Psoas muscle (tissue), 8 donors: ENCODE data around the gene CAMTA1. TPM values are rescaled to one million over a fixed set of nuclear protein-coding genes. Genes with fewer than 3 reads are reported as not detected.
A peak's percentile ranks its signal among the peaks of the same experiment; 100 is the strongest.

ENCODE experiments used
- ATAC-seq, 4 donors: fragments of 200-7000 bp; cut with Tn5 transposase; one replicate each; pipeline ENCODE4 v1.9.1; 2020; ENCODE audit warnings: moderate library complexity in 3 of 4, mild to moderate bottlenecking in 2 of 4
- DNase-seq, 2 donors: peaks; one replicate each; pipeline ENCODE4 v3.0.0-alpha.2; 2020
- H3K27ac ChIP-seq: fragments of 200-600 bp; one replicate; pipeline ENCODE4 v1.8.0; 2022
- H3K27me3 ChIP-seq, 3 donors: fragments of 200-600 bp in 1 of 3; one replicate each; pipeline versions ENCODE4 v1.6.1 to v1.8.0; 2013 to 2022; ENCODE audit warnings: low read length in 2 of 3, mild to moderate bottlenecking in 2 of 3, moderate library complexity in 1 of 3; ENCODE audit not compliant: insufficient read depth in 3 of 3
- H3K36me3 ChIP-seq, 2 donors: fragments of 200-600 bp in 1 of 2; one replicate each; pipeline versions ENCODE4 v1.6.1 to v1.8.0; 2013 to 2022; ENCODE audit warnings: low read depth in 1 of 2, mild to moderate bottlenecking in 1 of 2, moderate library complexity in 1 of 2; ENCODE audit not compliant: insufficient read depth in 1 of 2
- H3K4me1 ChIP-seq: fragments of 200-600 bp; one replicate; pipeline ENCODE4 v1.8.0; 2022
- H3K4me3 ChIP-seq: fragments of 200-600 bp; one replicate; pipeline ENCODE4 v1.8.0; 2022; ENCODE audit warnings: mild to moderate bottlenecking
- H3K9me3 ChIP-seq: fragments of 200-600 bp; one replicate; pipeline ENCODE4 v1.8.0; 2022
- WGBS, 3 donors: extraction: QIAGEN DNeasy Blood & Tissue Kit; methylation state at CpG; one replicate each; pipeline versions ENCODE4 v1.1.6 to v1.1.7; 2013; 5-methylcytosine and 5-hydroxymethylcytosine counted together
- intact Hi-C, 2 donors: fragments of 100-400 bp; cut with DNase I; formaldehyde crosslinking; loops; one replicate each; pipeline versions ENCODE4 v1.11.0 to v1.14.2; 2022
- polyA plus RNA-seq, 3 donors: library from polyadenylated mRNA; stranded (reverse); fragments of 200-250 nt; gene quantifications; one replicate each; pipeline ENCODE4 v1.2.3, GENCODE V29; 2013
- total RNA-seq, 4 donors: library from RNA; stranded (reverse); fragmentation: NEBNext Ultra II Directional in 2 of 4; extraction: Animal tissue kit (Norgen Biotek cat#: 25700) in 2 of 4; gene quantifications; one replicate each; pipeline versions ENCODE4 v1.2.1 to v1.2.4, GENCODE V29; 2021 to 2023
- TF ChIP-seq, protein P1 (sequence below): fragments of 200-600 bp; IDR thresholded peaks from one replicate; pipeline ENCODE4 v1.8.0; 2022; ENCODE audit warnings: antibody characterized with exemption
- donor health status: healthy with polysubstance abuse.
- donor health status: DM: no; HTN: no; CAD: no; lungs with moderate emphysema.
- donor health status: Bipolar disorder and iron deficiency.
- donor health status: healthy.
- donor health status: DM: yes; HTN: yes; CAD: no.
- donor health status: DM: no; HTN: no; CAD: no.
- donor health status: DM: no; HTN: no; CAD: no.
- donor health status: DM: yes; HTN: yes; CAD: no.

The CAMTA1 gene
- total and polyA plus RNA-seq, 7 donors, result 64.6 to 206 (median 76.5) TPM

DNA sequence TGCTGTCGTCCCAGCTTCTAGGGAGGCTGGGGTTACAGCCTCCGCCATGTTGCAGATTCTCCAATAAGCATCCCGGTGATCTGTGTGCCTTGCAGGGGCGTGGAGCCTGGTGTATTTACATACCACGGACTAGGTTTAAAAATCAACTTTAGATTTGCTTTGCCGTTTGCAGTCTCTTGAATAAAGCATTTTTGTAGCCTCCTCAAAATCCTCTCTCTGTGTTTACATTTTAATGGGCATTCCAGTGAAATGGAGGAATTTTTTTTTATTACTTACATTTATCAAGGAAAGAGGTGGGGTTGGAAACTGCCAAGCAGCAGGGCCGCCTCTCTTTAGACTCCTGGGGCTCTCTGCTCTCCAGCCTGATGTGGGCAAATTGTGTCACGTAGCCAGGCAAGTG is 548.4 kb downstream of the CAMTA1 start:
- TF ChIP-seq, protein P1, sequence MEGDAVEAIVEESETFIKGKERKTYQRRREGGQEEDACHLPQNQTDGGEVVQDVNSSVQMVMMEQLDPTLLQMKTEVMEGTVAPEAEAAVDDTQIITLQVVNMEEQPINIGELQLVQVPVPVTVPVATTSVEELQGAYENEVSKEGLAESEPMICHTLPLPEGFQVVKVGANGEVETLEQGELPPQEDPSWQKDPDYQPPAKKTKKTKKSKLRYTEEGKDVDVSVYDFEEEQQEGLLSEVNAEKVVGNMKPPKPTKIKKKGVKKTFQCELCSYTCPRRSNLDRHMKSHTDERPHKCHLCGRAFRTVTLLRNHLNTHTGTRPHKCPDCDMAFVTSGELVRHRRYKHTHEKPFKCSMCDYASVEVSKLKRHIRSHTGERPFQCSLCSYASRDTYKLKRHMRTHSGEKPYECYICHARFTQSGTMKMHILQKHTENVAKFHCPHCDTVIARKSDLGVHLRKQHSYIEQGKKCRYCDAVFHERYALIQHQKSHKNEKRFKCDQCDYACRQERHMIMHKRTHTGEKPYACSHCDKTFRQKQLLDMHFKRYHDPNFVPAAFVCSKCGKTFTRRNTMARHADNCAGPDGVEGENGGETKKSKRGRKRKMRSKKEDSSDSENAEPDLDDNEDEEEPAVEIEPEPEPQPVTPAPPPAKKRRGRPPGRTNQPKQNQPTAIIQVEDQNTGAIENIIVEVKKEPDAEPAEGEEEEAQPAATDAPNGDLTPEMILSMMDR, result no peak
- ATAC-seq, result no peak
- intact Hi-C loops, result no loop called here
- no peaks in the 10 kb centered on the region for H3K4me1 ChIP-seq
- DNase-seq, result no peak
- H3K9me3 ChIP-seq, result no peaks in the 10 kb centered on the region
- no peaks in the 10 kb centered on the region for H3K36me3 ChIP-seq
- 85 to 87% (median 87%) methylated on average over 8 of the region's 8 CpGs for WGBS, 3 donors
- H3K27me3 ChIP-seq, result peaks cover 0 to 5% (median 1%) of the 10 kb centered on the region in 3 donors
- no peak overlapping the region for H3K27ac ChIP-seq
- no peak overlapping the region for H3K4me3 ChIP-seq

DNA sequence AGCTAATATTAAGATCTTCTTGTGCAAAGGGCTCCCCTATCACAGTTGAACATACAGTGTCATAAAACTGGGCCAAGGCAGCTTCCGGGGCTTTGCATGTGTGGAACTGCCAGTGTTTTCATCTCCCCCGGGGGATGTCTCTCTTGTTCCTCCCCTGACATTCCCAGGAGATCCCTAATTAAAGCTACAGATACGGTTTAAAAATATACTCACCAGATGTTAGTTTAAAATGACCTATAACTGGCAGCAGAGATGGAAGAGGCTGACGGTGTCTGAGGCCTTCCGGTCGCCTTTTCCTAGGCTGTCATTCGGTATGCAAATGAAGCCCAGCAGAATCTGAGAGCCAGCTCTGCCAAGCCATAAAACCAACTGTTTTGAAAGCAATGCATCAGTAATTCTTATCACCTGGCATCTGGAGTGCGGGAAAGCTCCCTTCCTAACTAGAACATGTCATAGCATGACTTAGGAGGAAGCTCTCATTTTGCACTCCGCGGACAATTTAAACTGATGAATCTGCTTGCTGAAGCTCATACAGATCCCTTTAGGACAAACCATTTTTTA is 549.3 kb downstream of the CAMTA1 start:
- no peak overlapping the region for H3K27ac ChIP-seq
- intact Hi-C loops, result no loop called here
- peak in 1 of 4 donors; percentile 64 for ATAC-seq

DNA sequence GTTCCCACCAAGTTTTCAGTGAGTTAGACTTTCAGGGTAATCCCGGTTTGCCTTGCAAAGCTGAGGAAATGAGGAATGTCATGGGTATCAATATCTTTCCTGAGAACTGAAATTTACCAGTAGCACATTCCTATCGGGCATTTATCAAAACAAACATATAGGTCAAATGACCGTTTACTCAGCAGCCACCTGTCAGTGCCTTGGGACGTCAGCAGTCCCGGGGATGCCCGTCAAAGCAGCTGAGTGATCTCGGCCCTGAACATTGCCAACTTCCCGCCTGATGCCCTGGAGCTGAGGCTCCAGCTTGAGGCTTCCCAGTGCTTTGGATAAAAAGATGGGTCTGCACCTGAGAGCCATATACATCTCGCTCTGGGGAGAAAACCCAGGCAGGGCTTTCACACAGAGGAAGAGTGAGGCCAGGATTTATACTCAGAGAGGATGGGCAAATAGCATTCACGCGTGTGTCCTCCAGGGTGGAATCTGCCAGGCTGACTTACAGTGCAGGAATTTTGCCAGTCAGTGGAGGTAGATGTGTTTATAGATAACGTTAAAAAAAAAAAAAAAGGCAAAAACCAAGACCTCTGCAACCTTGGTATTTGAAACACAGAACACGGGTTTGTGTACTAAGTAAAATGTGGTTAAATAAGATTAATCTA is 550.1 kb downstream of the CAMTA1 start:
- DNase-seq (no peak), ATAC-seq (peak in 1 of 4 donors; percentile 79)
- Histone ChIP-seq H3K4me3 (no peak overlapping the region), H3K9me3 (no peaks in the 10 kb centered on the region), H3K36me3 (no peaks in the 10 kb centered on the region), H3K27me3 (peaks cover 0 to 5% (median 1%) of the 10 kb centered on the region in 3 donors), H3K27ac (no peak overlapping the region), H3K4me1 (no peaks in the 10 kb centered on the region)
- intact Hi-C loops, result no loop called here
- TF ChIP-seq, protein P1, result no peak
- 46 to 54% (median 52%) methylated on average over 13 of the region's 13 CpGs for WGBS, 3 donors

More for the DNA sequence above, 549.3 kb downstream of the CAMTA1 start:
- H3K4me3 ChIP-seq, result no peak overlapping the region
- H3K4me1 ChIP-seq, result no peaks in the 10 kb centered on the region
- no peak for DNase-seq
- peaks cover 0 to 5% (median 1%) of the 10 kb centered on the region in 3 donors for H3K27me3 ChIP-seq
- H3K36me3 ChIP-seq, result no peaks in the 10 kb centered on the region
- 14 to 20% (median 20%) methylated on average over 10 of the region's 10 CpGs for WGBS, 3 donors
- TF ChIP-seq, protein P1, result no peak
- no peaks in the 10 kb centered on the region for H3K9me3 ChIP-seq

DNA sequence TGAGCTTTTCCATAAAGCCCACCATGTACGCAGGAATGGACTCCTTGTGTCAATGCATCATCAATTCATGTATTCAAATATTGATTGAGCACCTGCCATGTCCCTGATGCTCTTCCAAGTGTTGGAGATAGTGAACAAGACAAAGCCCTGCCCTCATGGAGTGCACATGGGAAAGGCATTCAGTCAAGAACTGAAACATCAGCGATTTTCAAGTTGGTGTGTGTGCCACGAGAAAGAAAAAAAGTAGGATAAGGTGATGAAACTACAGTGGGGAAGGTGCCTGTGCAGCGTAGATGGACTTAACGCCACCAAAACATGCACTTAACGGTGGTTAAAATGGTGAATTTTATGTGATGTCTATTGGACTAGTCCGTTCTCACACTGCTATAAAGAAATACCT is 553.2 kb downstream of the CAMTA1 start:
- no peak for DNase-seq
- no peak overlapping the region for H3K27ac ChIP-seq
- 95 to 97% (median 96%) methylated on average over 7 of the region's 7 CpGs for whole genome bisulfite sequencing, 3 donors
- peaks cover 0 to 1% (median under 1%) of the 10 kb centered on the region in 3 donors for H3K27me3 ChIP-seq
- TF ChIP-seq, protein P1, result no peak
- ATAC-seq, result no peak
- H3K4me1 ChIP-seq, result no peaks in the 10 kb centered on the region
- intact Hi-C loops, result no loop called here
- no peak overlapping the region for H3K4me3 ChIP-seq
- H3K36me3 ChIP-seq, result no peaks in the 10 kb centered on the region
- H3K9me3 ChIP-seq, result no peaks in the 10 kb centered on the region
